ENCODE measurements around the gene AHCTF1.
"Not testable (repeated sequence)": the region's sequence is repeated elsewhere in the genome, so short reads cannot be mapped to it uniquely, and the experiment has no call there.

The AHCTF1 gene

GRCh38 chr1:246843876-246844275 is 87.9 kb downstream of the AHCTF1 start:
- H3K4me3 ChIP-seq (replicated peaks in 1 of 2; ENCODE audit: low read depth in 2 of 2, low read length in 2 of 2): no peak overlapping the region
- DNase-seq (ENCODE audit: low read depth in 2 of 2): no peak
- TF ChIP-seq CTCF (IDR thresholded peaks at IDR 0.05; ENCODE audit: low read depth, low read length): no peak

- not testable (repeated sequence) for H3K4me3 ChIP-seq (replicated peaks in 1 of 2; ENCODE audit: low read depth in 2 of 2, low read length in 2 of 2); DNase-seq (ENCODE audit: low read depth in 2 of 2)
Observed at GRCh38 chr1:246840761-246841160, 91.0 kb downstream of the AHCTF1 start.

- H3K4me3 ChIP-seq (replicated peaks in 1 of 2; ENCODE audit: low read depth in 2 of 2, low read length in 2 of 2): no peak overlapping the region
- no peak for TF ChIP-seq CTCF (IDR thresholded peaks at IDR 0.05; ENCODE audit: low read depth, low read length)
- DNase-seq (ENCODE audit: low read depth in 2 of 2): peak in 1 of 2 donors; percentile 3
Observed at GRCh38 chr1:246838118-246838456, 93.7 kb downstream of the AHCTF1 start.

- no peak overlapping the region for H3K4me3 ChIP-seq (replicated peaks in 1 of 2; ENCODE audit: low read depth in 2 of 2, low read length in 2 of 2)
- TF ChIP-seq CTCF (IDR thresholded peaks at IDR 0.05; ENCODE audit: low read depth, low read length): no peak
- peak in 1 of 2 donors; percentile 34 for DNase-seq (ENCODE audit: low read depth in 2 of 2)
Observed at GRCh38 chr1:246837418-246838117, 94.2 kb downstream of the AHCTF1 start.

- no peak for TF ChIP-seq CTCF (IDR thresholded peaks at IDR 0.05; ENCODE audit: low read depth, low read length)
- no peak overlapping the region for H3K4me3 ChIP-seq (replicated peaks in 1 of 2; ENCODE audit: low read depth in 2 of 2, low read length in 2 of 2)
- peak; percentile 24 to 44 for DNase-seq (ENCODE audit: low read depth in 2 of 2)
Observed at GRCh38 chr1:246836209-246836966, 95.4 kb downstream of the AHCTF1 start.

GRCh38 chr1:246831543-246831942 is 100.2 kb downstream of the AHCTF1 start:
- TF ChIP-seq CTCF (IDR thresholded peaks at IDR 0.05; ENCODE audit: low read depth, low read length): no peak
- DNase-seq (ENCODE audit: low read depth in 2 of 2): no peak
- no peak overlapping the region for H3K4me3 ChIP-seq (replicated peaks in 1 of 2; ENCODE audit: low read depth in 2 of 2, low read length in 2 of 2)

- H3K4me3 ChIP-seq (replicated peaks in 1 of 2; ENCODE audit: low read depth in 2 of 2, low read length in 2 of 2): no peak overlapping the region
- peak in 1 of 2 donors; percentile 9 for DNase-seq (ENCODE audit: low read depth in 2 of 2)
- no peak for TF ChIP-seq CTCF (IDR thresholded peaks at IDR 0.05; ENCODE audit: low read depth, low read length)
Observed at GRCh38 chr1:246828818-246829217, 102.9 kb downstream of the AHCTF1 start.

Measured in cardiac fibroblast (primary cell).